ENCODE results near the gene LDHAL6B.

Gene LDHAL6B

DNA sequence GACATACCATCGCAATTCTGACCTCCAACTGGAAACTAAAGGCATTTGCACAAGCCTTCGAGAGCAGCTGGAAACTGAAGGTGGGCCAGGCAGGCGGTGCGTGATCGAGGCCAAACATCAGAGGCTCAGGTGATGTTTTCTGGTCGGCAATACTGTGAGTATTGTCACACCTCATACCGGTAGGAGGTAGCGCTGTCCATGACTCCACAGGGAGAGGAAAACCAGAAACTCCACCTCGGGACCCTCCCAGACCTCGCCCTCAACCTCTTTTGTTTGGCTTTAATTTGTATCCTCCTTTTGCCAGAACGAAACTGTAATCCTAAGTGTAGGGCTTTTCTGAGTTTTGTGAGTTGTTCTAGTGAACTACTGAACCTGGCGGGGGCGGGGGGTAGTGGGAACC is 43.6 kb downstream of the LDHAL6B start:
- H3K4me3 ChIP-seq (ENCODE audit: low read depth, low read length), result no peak overlapping the region
- H3K9me3 ChIP-seq (ENCODE audit: severe bottlenecking), result no peaks in the 10 kb centered on the region
- no peak overlapping the region for H3K27ac ChIP-seq
- H3K36me3 ChIP-seq, result no peaks in the 10 kb centered on the region
- H3K27me3 ChIP-seq (ENCODE audit: insufficient read depth, low read depth, severe bottlenecking), result no peaks in the 10 kb centered on the region
- DNase-seq, result no peak
- TF ChIP-seq, protein P1, sequence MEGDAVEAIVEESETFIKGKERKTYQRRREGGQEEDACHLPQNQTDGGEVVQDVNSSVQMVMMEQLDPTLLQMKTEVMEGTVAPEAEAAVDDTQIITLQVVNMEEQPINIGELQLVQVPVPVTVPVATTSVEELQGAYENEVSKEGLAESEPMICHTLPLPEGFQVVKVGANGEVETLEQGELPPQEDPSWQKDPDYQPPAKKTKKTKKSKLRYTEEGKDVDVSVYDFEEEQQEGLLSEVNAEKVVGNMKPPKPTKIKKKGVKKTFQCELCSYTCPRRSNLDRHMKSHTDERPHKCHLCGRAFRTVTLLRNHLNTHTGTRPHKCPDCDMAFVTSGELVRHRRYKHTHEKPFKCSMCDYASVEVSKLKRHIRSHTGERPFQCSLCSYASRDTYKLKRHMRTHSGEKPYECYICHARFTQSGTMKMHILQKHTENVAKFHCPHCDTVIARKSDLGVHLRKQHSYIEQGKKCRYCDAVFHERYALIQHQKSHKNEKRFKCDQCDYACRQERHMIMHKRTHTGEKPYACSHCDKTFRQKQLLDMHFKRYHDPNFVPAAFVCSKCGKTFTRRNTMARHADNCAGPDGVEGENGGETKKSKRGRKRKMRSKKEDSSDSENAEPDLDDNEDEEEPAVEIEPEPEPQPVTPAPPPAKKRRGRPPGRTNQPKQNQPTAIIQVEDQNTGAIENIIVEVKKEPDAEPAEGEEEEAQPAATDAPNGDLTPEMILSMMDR (IDR thresholded peaks at IDR 0.05; ENCODE audit: low read depth, low read length), result no peak

DNA sequence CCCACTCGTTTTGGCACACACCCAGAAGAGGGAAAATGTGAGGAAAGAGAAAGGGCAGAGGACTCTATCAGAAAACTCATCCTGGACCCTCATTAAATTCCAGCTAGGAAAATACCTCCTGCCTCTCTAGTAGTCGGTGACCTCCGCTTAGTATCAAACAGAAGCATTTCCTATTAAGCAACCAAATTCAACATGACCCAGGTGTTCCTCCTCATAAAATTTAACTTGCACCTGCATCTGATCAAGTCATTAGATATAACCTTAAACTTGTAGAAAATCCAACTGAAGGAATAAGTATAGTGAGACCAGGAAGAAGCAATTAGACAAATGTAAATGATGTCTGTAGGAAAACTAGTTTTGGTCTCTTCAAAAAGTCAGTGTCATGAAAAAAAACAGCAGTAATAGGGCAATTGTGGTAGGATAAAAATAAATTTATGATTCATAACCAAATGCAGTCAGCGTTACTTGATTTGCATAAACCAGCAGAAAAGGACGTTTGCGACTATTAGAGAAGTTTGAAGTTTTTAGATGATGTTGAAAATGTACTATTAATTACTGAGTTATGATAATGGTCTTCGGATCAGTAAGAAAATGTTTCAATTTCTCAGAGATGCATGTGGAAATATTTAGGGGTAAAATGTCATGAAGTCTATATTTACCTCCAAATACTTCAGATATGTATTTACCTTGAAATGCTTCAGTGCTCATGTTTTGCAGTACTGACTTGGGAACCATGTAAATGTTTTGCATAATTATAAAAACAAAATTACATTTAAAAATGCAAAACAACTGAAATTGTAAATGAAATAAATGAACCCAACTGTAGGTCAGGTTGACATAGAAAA is 44.6 kb downstream of the LDHAL6B start:
- no peak for DNase-seq
- TF ChIP-seq, protein P1 (IDR thresholded peaks at IDR 0.05; ENCODE audit: low read depth, low read length), result no peak
- Histone ChIP-seq H3K27me3 (ENCODE audit: insufficient read depth, low read depth, severe bottlenecking) (no peaks in the 10 kb centered on the region), H3K9me3 (ENCODE audit: severe bottlenecking) (no peaks in the 10 kb centered on the region), H3K36me3 (no peaks in the 10 kb centered on the region), H3K27ac (no peak overlapping the region), H3K4me3 (ENCODE audit: low read depth, low read length) (no peak overlapping the region)

GRCh38 chr15:59252137-59252536 is 45.5 kb downstream of the LDHAL6B start:
- no peak overlapping the region for H3K27ac ChIP-seq
- TF ChIP-seq, protein P1 (IDR thresholded peaks at IDR 0.05; ENCODE audit: low read depth, low read length), result no peak
- no peak for DNase-seq

DNA sequence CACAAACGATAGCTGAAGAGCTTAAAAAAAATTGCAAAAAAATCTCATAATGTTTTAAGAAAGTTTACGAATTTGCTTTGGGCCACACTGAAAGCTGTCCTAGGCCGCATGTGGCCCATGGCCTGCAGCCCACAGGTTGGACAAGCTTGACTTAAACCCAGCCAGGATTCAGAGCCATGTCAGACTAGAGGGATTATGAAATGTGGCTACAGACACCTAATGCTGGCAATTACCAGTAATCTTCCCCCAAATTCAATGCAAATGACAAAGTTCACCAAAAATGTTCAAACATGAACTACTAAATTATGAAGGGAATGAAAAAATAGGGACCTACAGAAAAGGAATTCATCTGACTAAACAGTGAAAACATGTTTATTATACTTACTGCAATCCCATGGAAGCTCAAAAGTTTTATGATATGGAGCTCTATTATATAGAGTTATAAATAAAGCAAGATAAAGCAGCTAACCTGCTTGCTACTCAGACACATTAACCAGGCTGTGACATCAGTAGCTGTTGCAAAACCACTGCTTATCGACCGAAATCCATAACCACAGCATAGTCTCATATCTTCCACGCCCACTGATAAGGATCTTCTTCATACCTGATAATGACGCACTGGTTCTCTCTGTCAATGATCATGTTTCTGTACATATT is 49.2 kb downstream of the LDHAL6B start:
- no peak overlapping the region for H3K27ac ChIP-seq
- DNase-seq, result no peak
- H3K27me3 ChIP-seq (ENCODE audit: insufficient read depth, low read depth, severe bottlenecking), result no peaks in the 10 kb centered on the region
- no peak overlapping the region for H3K4me3 ChIP-seq (ENCODE audit: low read depth, low read length)
- no peaks in the 10 kb centered on the region for H3K36me3 ChIP-seq
- H3K9me3 ChIP-seq (ENCODE audit: severe bottlenecking), result no peaks in the 10 kb centered on the region
- TF ChIP-seq, protein P1 (IDR thresholded peaks at IDR 0.05; ENCODE audit: low read depth, low read length), result no peak

More at GRCh38 chr15:59252137-59252536, 45.5 kb downstream of the LDHAL6B start:
- Histone ChIP-seq H3K9me3 (ENCODE audit: severe bottlenecking) (no peaks in the 10 kb centered on the region), H3K27me3 (ENCODE audit: insufficient read depth, low read depth, severe bottlenecking) (no peaks in the 10 kb centered on the region), H3K4me3 (ENCODE audit: low read depth, low read length) (no peak overlapping the region), H3K36me3 (no peaks in the 10 kb centered on the region)

DNA sequence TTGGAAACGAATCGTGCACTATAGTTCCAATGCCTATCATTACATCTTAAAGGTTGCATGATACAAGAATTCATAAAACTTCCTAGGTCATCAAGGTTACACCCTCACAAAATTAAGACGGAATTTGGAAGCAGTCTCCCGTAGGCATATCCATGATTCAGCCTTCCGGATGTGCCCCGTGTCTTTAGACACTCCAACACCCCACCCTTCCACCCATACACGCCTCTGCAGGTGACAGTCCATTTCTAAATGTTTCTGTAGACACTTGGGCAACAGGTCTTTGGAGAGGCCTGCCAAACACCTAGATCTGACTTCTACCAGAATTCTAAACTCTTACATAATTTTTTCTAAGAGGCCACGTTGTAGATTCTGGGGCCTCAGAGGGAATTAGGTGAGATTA is 49.8 kb downstream of the LDHAL6B start:
- TF ChIP-seq, protein P1 (IDR thresholded peaks at IDR 0.05; ENCODE audit: low read depth, low read length), result no peak
- no peak for DNase-seq
- H3K36me3 ChIP-seq, result no peaks in the 10 kb centered on the region
- no peaks in the 10 kb centered on the region for H3K9me3 ChIP-seq (ENCODE audit: severe bottlenecking)
- no peak overlapping the region for H3K27ac ChIP-seq
- H3K4me3 ChIP-seq (ENCODE audit: low read depth, low read length), result no peak overlapping the region
- H3K27me3 ChIP-seq (ENCODE audit: insufficient read depth, low read depth, severe bottlenecking), result no peaks in the 10 kb centered on the region

All from WERI-Rb-1 (cell line).